AG09319 (cell line): ENCODE measurements around the gene LGALS7B.
"Not testable (repeated sequence)": the region's sequence is repeated elsewhere in the genome, so short reads cannot be mapped to it uniquely, and the experiment has no call there.

Experiments
- DNase-seq: peaks from one replicate; pipeline ENCODE4 v3.0.0-alpha.2; 2010; ENCODE audit warnings: low read depth; ENCODE audit errors: extremely low read depth
- CTCF ChIP-seq: IDR thresholded peaks from 2 replicates; pipeline ENCODE4 v1.5.1; 2011; ENCODE audit warnings: low read depth, mild to moderate bottlenecking, inconsistent platforms, low read length, moderate library complexity

The LGALS7B gene

GRCh38 chr19:38743394-38744297 lies 45.4 kb upstream of the LGALS7B start:
- no peak for DNase-seq

GRCh38 chr19:38744298-38744681 lies 44.7 kb upstream of the LGALS7B start, which contains the start of gene CAPN12:
Gene CAPN12, minus strand, starts transcription at chr19:38744474. Its CDS starts 309 bp downstream, at chr19:38744165.
- DNase-seq, result no peak
- TF ChIP-seq CTCF, result no peak

More at GRCh38 chr19:38743394-38744297, 45.4 kb upstream of the LGALS7B start:
- TF ChIP-seq CTCF, result no peak

- no peak for DNase-seq
- TF ChIP-seq CTCF, result no peak
Measured at GRCh38 chr19:38744874-38745273, 44.1 kb upstream of the LGALS7B start.

- no peak for DNase-seq
- no peak for TF ChIP-seq CTCF
Measured at GRCh38 chr19:38745316-38745715, 43.7 kb upstream of the LGALS7B start.

GRCh38 chr19:38753783-38754182 lies 35.2 kb upstream of the LGALS7B start:
- not testable (repeated sequence) for DNase-seq

GRCh38 chr19:38754196-38754595 lies 34.8 kb upstream of the LGALS7B start:
- DNase-seq, result not testable (repeated sequence)

GRCh38 chr19:38759590-38760003 lies 29.4 kb upstream of the LGALS7B start:
- no peak for DNase-seq

GRCh38 chr19:38760805-38761517 lies 28.0 kb upstream of the LGALS7B start:
- DNase-seq, result not testable (repeated sequence)

More at GRCh38 chr19:38759590-38760003, 29.4 kb upstream of the LGALS7B start:
- TF ChIP-seq CTCF, result no peak

- not testable (repeated sequence) for DNase-seq
Measured at GRCh38 chr19:38761884-38762389, 27.1 kb upstream of the LGALS7B start.
